H1 (cell line): ENCODE measurements around the gene MT1X. TPM values are rescaled to one million over a fixed set of nuclear protein-coding genes. Genes with fewer than 3 reads are reported as not detected.

ENCODE experiments used
- CTCF ChIA-PET: fragments of 300-600 bp; sonication (Branson Sonifier 250); formaldehyde crosslinking; loops from one replicate; lab custom pipeline; 2021; ENCODE audit not compliant: partially characterized antibody; lab: Charles Lee
- POLR2A ChIA-PET: fragments of 300-600 bp; sonication (Branson Sonifier 250); formaldehyde crosslinking; loops from one replicate; lab custom pipeline; 2021; ENCODE audit warnings: inconsistent platforms; ENCODE audit not compliant: partially characterized antibody; lab: Charles Lee
- DNase-seq, 2 experiments: peaks; one replicate each; pipeline versions ENCODE4 v3.0.0 to v3.0.0-alpha.2; 2010 to 2022; ENCODE audit warnings: low spot score in 2 of 2, low read depth in 1 of 2, mixed read lengths in 1 of 2
- FAIRE-seq: peaks from 2 replicates; lab custom pipeline; 2011; peaks lifted over from hg19 to GRCh38; lab: Jason Lieb, UNC
- H2AFZ ChIP-seq: 2 replicates; pipeline ENCODE4 v1.8.1; 2012; ENCODE audit warnings: low read length, inconsistent platforms
- H2AK5ac ChIP-seq: 2 replicates; pipeline ENCODE4 v1.6.1; 2013; ENCODE audit warnings: low read depth, low read length
- H2BK120ac ChIP-seq: replicated peaks from 2 replicates; pipeline ENCODE3; 2013; ENCODE audit warnings: low read depth, low read length, inconsistent platforms
- H2BK12ac ChIP-seq: 2 replicates; pipeline ENCODE4 v1.6.1; 2013; ENCODE audit warnings: low read depth, low read length
- H2BK15ac ChIP-seq: 2 replicates; pipeline ENCODE4 v1.6.1; 2013; ENCODE audit warnings: low read length
- H2BK20ac ChIP-seq: 2 replicates; pipeline ENCODE4 v1.6.1; 2013; ENCODE audit warnings: low read length
- H2BK5ac ChIP-seq: 2 replicates; pipeline ENCODE4 v1.6.1; 2013; ENCODE audit warnings: low read depth, low read length
- H3K14ac ChIP-seq: 2 replicates; pipeline ENCODE4 v1.6.1; 2013; ENCODE audit warnings: inconsistent platforms; ENCODE audit not compliant: insufficient read length
- H3K18ac ChIP-seq: 2 replicates; pipeline ENCODE4 v1.6.1; 2013; ENCODE audit warnings: low read length; ENCODE audit errors: extremely low read depth
- H3K23ac ChIP-seq: 2 replicates; pipeline ENCODE4 v1.6.1; 2013; ENCODE audit warnings: inconsistent platforms; ENCODE audit not compliant: insufficient read length
- H3K23me2 ChIP-seq: 2 replicates; pipeline ENCODE4 v1.6.1; 2013; ENCODE audit warnings: low read depth, low read length
- H3K27ac ChIP-seq: 2 replicates; pipeline ENCODE4 v1.6.1; 2011; ENCODE audit warnings: low read depth, low read length, inconsistent platforms
- H3K27me3 ChIP-seq, 4 experiments: replicated peaks in 1 of 4; 1 replicate in 1 of 4; 2 replicates in 3 of 4; pipeline versions ENCODE4 v1.6.1 to v1.8.1; 2011 to 2013; ENCODE audit warnings: low read length in 3 of 4, mild to moderate bottlenecking in 3 of 4, inconsistent platforms in 2 of 4, mixed read lengths in 2 of 4, moderate library complexity in 1 of 4; ENCODE audit not compliant: control insufficient read depth in 3 of 4, insufficient read depth in 3 of 4; ENCODE audit errors: extremely low read depth in 1 of 4
- H3K36me3 ChIP-seq, 4 experiments: 2 replicates each; pipeline versions ENCODE4 v1.6.1 to v1.8.1; 2011 to 2013; ENCODE audit warnings: mild to moderate bottlenecking in 4 of 4, low read length in 3 of 4, moderate library complexity in 2 of 4, control low read depth in 1 of 4, inconsistent platforms in 1 of 4; ENCODE audit not compliant: insufficient read depth in 4 of 4, control insufficient read depth in 2 of 4
- H3K4ac ChIP-seq: replicated peaks from 2 replicates; pipeline ENCODE3; 2013; ENCODE audit warnings: low read length, low read depth, mixed read lengths, inconsistent platforms; ENCODE audit not compliant: insufficient read length
- H3K4me1 ChIP-seq, 4 experiments: replicated peaks in 1 of 4; 1 replicate in 1 of 4; 2 replicates in 3 of 4; pipeline versions ENCODE4 v1.6.1 to v1.8.1; 2011 to 2013; ENCODE audit warnings: low read length in 3 of 4, inconsistent platforms in 2 of 4, mixed read lengths in 1 of 4; ENCODE audit not compliant: insufficient read depth in 4 of 4, control insufficient read depth in 3 of 4
- H3K4me2 ChIP-seq, 2 experiments: 2 replicates each; pipeline versions ENCODE4 v1.6.1 to v1.8.1; 2011 to 2013; ENCODE audit warnings: low read depth in 2 of 2, low read length in 2 of 2, control low read depth in 1 of 2, inconsistent platforms in 1 of 2, mild to moderate bottlenecking in 1 of 2; ENCODE audit not compliant: insufficient read depth in 1 of 2
- H3K4me3 ChIP-seq, 4 experiments: fragments of 200-600, 300-600 bp in 1 of 4; sonication (generic), shearing (Covaris generic), sonication (Bioruptor Twin) in 1 of 4; 2 replicates each; pipeline versions ENCODE4 v1.5.1 to v1.8.1; 2011 to 2016; ENCODE audit warnings: low read length in 4 of 4, low read depth in 3 of 4, control low read depth in 2 of 4, inconsistent platforms in 2 of 4, mild to moderate bottlenecking in 2 of 4, mixed read lengths in 1 of 4, moderate library complexity in 1 of 4; ENCODE audit not compliant: insufficient read depth in 2 of 4; ENCODE audit errors: extremely low read depth in 1 of 4
- H3K56ac ChIP-seq: replicated peaks from 2 replicates; pipeline ENCODE3; 2013; ENCODE audit warnings: low read depth, mild to moderate bottlenecking, mixed read lengths, low read length, inconsistent platforms; ENCODE audit not compliant: insufficient read length
- H3K79me1 ChIP-seq: 2 replicates; pipeline ENCODE4 v1.6.1; 2013; ENCODE audit warnings: low read depth, low read length, control low read depth
- H3K79me2 ChIP-seq, 2 experiments: 2 replicates each; pipeline versions ENCODE4 v1.6.1 to v1.8.1; 2012 to 2013; ENCODE audit warnings: low read length in 2 of 2, mild to moderate bottlenecking in 2 of 2, inconsistent platforms in 1 of 2; ENCODE audit not compliant: insufficient read depth in 2 of 2, control insufficient read depth in 1 of 2
- H3K9ac ChIP-seq, 4 experiments: replicated peaks in 1 of 4; 1 replicate in 1 of 4; 2 replicates in 3 of 4; pipeline versions ENCODE4 v1.6.1 to v1.8.1; 2011 to 2013; ENCODE audit warnings: low read depth in 3 of 4, low read length in 3 of 4, control low read depth in 2 of 4, mild to moderate bottlenecking in 2 of 4, moderate library complexity in 2 of 4, inconsistent platforms in 1 of 4; ENCODE audit errors: extremely low read depth in 1 of 4
- H3K9me3 ChIP-seq, 2 experiments: 2 replicates each; pipeline versions ENCODE4 v1.6.1 to v1.8.1; 2012 to 2013; ENCODE audit warnings: mild to moderate bottlenecking in 2 of 2, moderate library complexity in 2 of 2, control low read depth in 1 of 2, inconsistent platforms in 1 of 2, low read depth in 1 of 2, low read length in 1 of 2, mixed read lengths in 1 of 2; ENCODE audit not compliant: insufficient read depth in 2 of 2
- H4K20me1 ChIP-seq, 2 experiments: replicated peaks in 1 of 2; 2 replicates each; pipeline versions ENCODE3 to v1.8.1; 2011 to 2013; ENCODE audit warnings: inconsistent platforms in 2 of 2, low read length in 2 of 2, mild to moderate bottlenecking in 1 of 2; ENCODE audit not compliant: insufficient read depth in 2 of 2, control insufficient read depth in 1 of 2
- H4K5ac ChIP-seq: 2 replicates; pipeline ENCODE4 v1.6.1; 2013; ENCODE audit warnings: low read length, low read depth, mixed read lengths, inconsistent platforms; ENCODE audit not compliant: insufficient read length
- H4K8ac ChIP-seq: 2 replicates; pipeline ENCODE4 v1.8.0; 2013; ENCODE audit warnings: mild to moderate bottlenecking, moderate library complexity, low read length, inconsistent platforms; ENCODE audit not compliant: insufficient read depth; ENCODE audit errors: extremely low read depth
- H4K91ac ChIP-seq: replicated peaks from 2 replicates; pipeline ENCODE3; 2013; ENCODE audit warnings: low read length, mixed read lengths, inconsistent platforms; ENCODE audit not compliant: insufficient read length
- CBX5 ChIP-seq: fragments of 300-800, 300-1000 bp; sonication (generic); IDR thresholded peaks from 2 replicates; pipeline ENCODE4 v1.7.1; 2016; ENCODE audit warnings: antibody characterized with exemption, low read length, low read depth
- CBX8 ChIP-seq: fragments of 300-800, 300-1000 bp; sonication (generic); IDR thresholded peaks from 2 replicates; pipeline ENCODE4 v1.7.1; 2016; ENCODE audit warnings: low read depth, low read length, borderline replicate concordance
- CREB1 ChIP-seq: IDR thresholded peaks from 2 replicates; pipeline ENCODE4 v1.6.1; 2012; ENCODE audit warnings: inconsistent platforms
- CTBP2 ChIP-seq: IDR thresholded peaks from 2 replicates; pipeline ENCODE4 v1.7.0; 2011; ENCODE audit warnings: borderline replicate concordance, mild to moderate bottlenecking, moderate library complexity, mixed read lengths, low read length; ENCODE audit not compliant: insufficient read depth, insufficient read length
- EP300 ChIP-seq, 2 experiments: IDR thresholded peaks; 1 replicate in 1 of 2; 2 replicates in 1 of 2; pipeline ENCODE4 v1.6.1; 2011 to 2012; ENCODE audit warnings: low read depth in 2 of 2, low read length in 2 of 2, mild to moderate bottlenecking in 2 of 2, borderline replicate concordance in 1 of 2, inconsistent platforms in 1 of 2, moderate library complexity in 1 of 2
- FOSL1 ChIP-seq: IDR thresholded peaks from 2 replicates; pipeline ENCODE4 v1.6.1; 2011; ENCODE audit warnings: mild to moderate bottlenecking, low read depth, low read length, moderate library complexity; ENCODE audit not compliant: insufficient read depth
- KDM4A ChIP-seq: IDR thresholded peaks from one replicate; pipeline ENCODE4 v1.7.1; 2012; ENCODE audit warnings: low read depth, mild to moderate bottlenecking, moderate library complexity, low read length, inconsistent platforms; ENCODE audit not compliant: severe bottlenecking
- MAFK ChIP-seq: IDR thresholded peaks from 2 replicates; pipeline ENCODE4 v1.6.1; 2012; ENCODE audit warnings: low read depth, mild to moderate bottlenecking, improper control_type of control experiment, low read length
- POLR2A ChIP-seq, 2 experiments: IDR thresholded peaks; 1 replicate in 1 of 2; 2 replicates in 1 of 2; pipeline ENCODE4 v1.6.1; 2011; ENCODE audit warnings: low read depth in 2 of 2, low read length in 2 of 2, mild to moderate bottlenecking in 2 of 2; ENCODE audit errors: control extremely low read depth in 1 of 2
- SIX5 ChIP-seq: IDR thresholded peaks from 2 replicates; pipeline ENCODE4 v1.6.1; 2011; ENCODE audit warnings: mild to moderate bottlenecking, low read depth, low read length
- TEAD4 ChIP-seq: IDR thresholded peaks from 2 replicates; pipeline ENCODE4 v1.6.1; 2012; ENCODE audit warnings: low read depth, low read length, inconsistent platforms, mixed read lengths
- WGBS, 2 experiments: shearing (Covaris generic) in 1 of 2; methylation state at CpG; one replicate each; pipeline versions ENCODE4 v1.1.6 to v1.1.7; 2013 to 2015; ENCODE audit warnings: low lambda C conversion rate in 2 of 2, mixed read lengths in 2 of 2, inconsistent platforms in 1 of 2, low coverage in 1 of 2, missing lambda C conversion rate in 1 of 2; ENCODE audit not compliant: insufficient replicate concordance in 2 of 2, insufficient coverage in 1 of 2, insufficient read length in 1 of 2; ENCODE audit errors: extremely low coverage in 1 of 2, missing lambda C conversion rate in 1 of 2; 5-methylcytosine and 5-hydroxymethylcytosine counted together
- polyA plus RNA-seq, 7 experiments: library from polyadenylated mRNA; depleted of rRNA in 3 of 7; stranded (reverse) in 5 of 7; unstranded in 2 of 7; fragments of >200 nt in 5 of 7; fragments of 200-250 nt in 2 of 7; gene quantifications; 1 replicate in 5 of 7; 2 replicates in 1 of 7; 4 replicates in 1 of 7; pipeline versions ENCODE4 v1.2.1 to v1.2.3, GENCODE V29; 2011 to 2013; ENCODE audit warnings: missing spikeins in 2 of 7, mixed read lengths in 2 of 7
- total RNA-seq: library from RNA; stranded (reverse); fragmentation: NEBNext Ultra II Directional; extraction: Animal tissue kit (Norgen Biotek cat#: 25700); gene quantifications from 2 replicates; pipeline ENCODE4 v1.2.1, GENCODE V29; 2021
- TF ChIP-seq, protein P1 (sequence below): IDR thresholded peaks from 2 replicates; pipeline ENCODE4 v1.6.1; 2011; ENCODE audit warnings: low read length, improper control_type of control experiment
- TF ChIP-seq, protein P2 (sequence below): IDR thresholded peaks from 2 replicates; pipeline ENCODE4 v1.6.1; 2012; ENCODE audit warnings: inconsistent platforms

Gene MT1X
- total and polyA plus RNA-seq, 2 of the 8 experiments (the other 6 are each of a cell fraction or from before 2014, with no cell fraction given) = 52.4 to 1,060 TPM

DNA sequence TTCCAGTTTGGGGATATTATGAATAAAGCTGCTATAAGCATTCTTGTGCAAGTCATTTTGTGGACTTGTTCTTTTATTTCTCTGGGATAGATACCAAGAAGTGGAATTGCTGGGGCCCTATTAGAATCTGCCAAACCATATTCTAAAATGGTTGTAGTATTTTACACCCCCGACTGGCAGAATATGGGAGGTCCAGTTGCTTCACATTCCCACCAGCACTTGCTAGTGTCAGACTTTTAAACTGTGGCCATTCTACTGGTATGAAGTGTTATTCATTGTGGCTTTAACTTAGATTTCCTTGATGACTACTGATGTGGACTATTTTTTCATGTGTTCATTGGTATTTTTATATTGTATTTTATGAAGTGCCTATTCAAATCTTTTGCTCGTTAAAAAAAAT, 29.6 kb downstream of the MT1X start:
- H3K36me3 ChIP-seq = no peaks in the 10 kb centered on the region
- H4K20me1 ChIP-seq = no peaks in the 10 kb centered on the region
- no peak overlapping the region for H2AK5ac ChIP-seq
- no peaks in the 10 kb centered on the region for H3K79me1 ChIP-seq
- H2BK12ac ChIP-seq = no peak overlapping the region
- no peak for DNase-seq
- no peaks in the 10 kb centered on the region for H3K4me1 ChIP-seq
- no peak overlapping the region for H3K56ac ChIP-seq
- H2BK20ac ChIP-seq = no peak overlapping the region
- no peak for FAIRE-seq
- POLR2A ChIA-PET = no interaction called here
- no peak overlapping the region for H3K9ac ChIP-seq
- H4K8ac ChIP-seq = no peak overlapping the region
- no peak overlapping the region for H3K4me3 ChIP-seq
- no peaks in the 10 kb centered on the region for H3K79me2 ChIP-seq
- no peak overlapping the region for H2BK5ac ChIP-seq
- no peak overlapping the region for H3K4ac ChIP-seq
- no peaks in the 10 kb centered on the region for H3K23me2 ChIP-seq
- no peak overlapping the region for H3K27ac ChIP-seq
- H2BK15ac ChIP-seq = no peak overlapping the region
- no peak overlapping the region for H3K18ac ChIP-seq
- no peak overlapping the region for H3K4me2 ChIP-seq
- H2BK120ac ChIP-seq = no peak overlapping the region
- peaks cover 0 to 3% (median 0%) of the 10 kb centered on the region in 4 experiments; a peak in 1 of 7 replicates for H3K27me3 ChIP-seq
- no peak overlapping the region for H3K23ac ChIP-seq
- no peak overlapping the region for H3K14ac ChIP-seq
- H4K5ac ChIP-seq = no peak overlapping the region
- WGBS, 2 experiments = 93% methylated on average over 2 of the region's 2 CpGs; no CpG with 5 or more reads in 1 of the 2 experiments
- H4K91ac ChIP-seq = no peak overlapping the region
- H3K9me3 ChIP-seq = no peaks in the 10 kb centered on the region
- CTCF ChIA-PET = interaction anchor here (0.6 kb wide), 1 partner anchor 10 kb away, joined by 3 read pairs; no protein-coding TSS in a partner anchor
- no peak overlapping the region for H2AFZ ChIP-seq
- TF ChIP-seq, protein P1, sequence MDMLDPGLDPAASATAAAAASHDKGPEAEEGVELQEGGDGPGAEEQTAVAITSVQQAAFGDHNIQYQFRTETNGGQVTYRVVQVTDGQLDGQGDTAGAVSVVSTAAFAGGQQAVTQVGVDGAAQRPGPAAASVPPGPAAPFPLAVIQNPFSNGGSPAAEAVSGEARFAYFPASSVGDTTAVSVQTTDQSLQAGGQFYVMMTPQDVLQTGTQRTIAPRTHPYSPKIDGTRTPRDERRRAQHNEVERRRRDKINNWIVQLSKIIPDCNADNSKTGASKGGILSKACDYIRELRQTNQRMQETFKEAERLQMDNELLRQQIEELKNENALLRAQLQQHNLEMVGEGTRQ = no peak
- TF ChIP-seq FOSL1 (no peak), CBX8 (no peak), KDM4A (no peak), MAFK (no peak), CTBP2 (no peak), CBX5 (no peak), TEAD4 (no peak), SIX5 (no peak), POLR2A (IDR thresholded peaks at IDR 0.05; ENCODE audit: control extremely low read depth in 1 of 2, low read depth in 2 of 2, low read length in 2 of 2) (no peak), CREB1 (no peak), EP300 (IDR thresholded peaks at IDR 0.05; ENCODE audit: borderline replicate concordance in 1 of 2, low read depth in 2 of 2, low read length in 2 of 2) (no peak)
- TF ChIP-seq, protein P2, sequence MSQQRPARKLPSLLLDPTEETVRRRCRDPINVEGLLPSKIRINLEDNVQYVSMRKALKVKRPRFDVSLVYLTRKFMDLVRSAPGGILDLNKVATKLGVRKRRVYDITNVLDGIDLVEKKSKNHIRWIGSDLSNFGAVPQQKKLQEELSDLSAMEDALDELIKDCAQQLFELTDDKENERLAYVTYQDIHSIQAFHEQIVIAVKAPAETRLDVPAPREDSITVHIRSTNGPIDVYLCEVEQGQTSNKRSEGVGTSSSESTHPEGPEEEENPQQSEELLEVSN = no peak
